Measurements from ENCODE around the gene CBX7. TPM values are rescaled to one million over a fixed set of nuclear protein-coding genes. Genes with fewer than 3 reads are reported as not detected.

CBX7 gene
- total and polyA plus RNA-seq, 2 of the 4 experiments (the other 2 are of a cell fraction) = 0.90 to 3.6 TPM

DNA sequence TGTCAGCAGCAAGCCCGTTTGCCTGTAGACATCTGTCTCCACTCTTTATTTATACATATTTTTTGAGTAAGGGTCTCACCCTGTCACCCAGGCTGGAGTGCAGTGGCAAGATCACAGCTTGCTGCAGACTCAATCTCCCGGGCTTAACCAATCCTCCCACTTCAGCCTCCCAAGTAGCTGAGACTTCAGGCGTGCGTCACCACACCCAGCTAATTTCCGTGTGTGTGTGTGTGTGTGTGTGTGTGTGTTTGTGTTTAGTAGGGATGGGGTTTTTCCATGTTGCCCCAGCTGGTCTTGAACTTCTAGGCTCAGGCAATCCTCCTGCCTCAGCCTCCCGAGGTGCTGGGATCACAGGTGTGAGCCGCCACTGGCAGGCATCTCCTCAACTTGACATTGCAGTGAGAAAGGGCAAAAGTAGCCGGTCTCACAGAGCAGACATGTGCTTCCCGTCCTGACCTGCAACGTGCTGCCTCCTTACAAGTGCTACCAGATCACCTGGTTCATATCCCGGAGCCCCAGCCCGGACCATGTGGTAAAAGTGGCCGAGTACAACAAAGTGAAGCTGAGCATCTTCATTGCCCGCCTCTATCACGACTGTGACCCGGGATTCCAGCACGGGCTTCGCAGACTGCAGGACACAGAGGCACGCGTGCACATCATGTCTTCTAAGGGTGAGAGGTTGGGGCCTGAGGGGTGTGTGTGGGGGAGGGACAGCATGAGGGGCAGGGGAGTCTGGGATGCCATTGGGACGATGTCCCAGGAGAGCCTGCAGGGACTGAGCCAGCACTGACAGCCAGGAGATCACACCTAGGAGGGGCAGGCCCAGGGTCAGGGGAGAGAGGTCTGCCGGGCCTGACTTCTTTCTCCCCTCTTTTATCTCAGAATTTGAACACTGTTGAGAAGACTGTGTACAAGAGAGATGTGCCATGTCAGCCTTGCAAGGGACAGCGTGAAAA, 61.1 kb downstream of the CBX7 start (continued):
- TF ChIP-seq, protein P1, sequence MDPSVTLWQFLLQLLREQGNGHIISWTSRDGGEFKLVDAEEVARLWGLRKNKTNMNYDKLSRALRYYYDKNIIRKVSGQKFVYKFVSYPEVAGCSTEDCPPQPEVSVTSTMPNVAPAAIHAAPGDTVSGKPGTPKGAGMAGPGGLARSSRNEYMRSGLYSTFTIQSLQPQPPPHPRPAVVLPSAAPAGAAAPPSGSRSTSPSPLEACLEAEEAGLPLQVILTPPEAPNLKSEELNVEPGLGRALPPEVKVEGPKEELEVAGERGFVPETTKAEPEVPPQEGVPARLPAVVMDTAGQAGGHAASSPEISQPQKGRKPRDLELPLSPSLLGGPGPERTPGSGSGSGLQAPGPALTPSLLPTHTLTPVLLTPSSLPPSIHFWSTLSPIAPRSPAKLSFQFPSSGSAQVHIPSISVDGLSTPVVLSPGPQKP (IDR thresholded peaks at IDR 0.05; ENCODE audit: borderline replicate concordance, low read depth, low read length) = no peak
- no peak for TF ChIP-seq CEBPB (IDR thresholded peaks at IDR 0.05; ENCODE audit: low read depth, low read length)

All from IMR-90 (cell line).